ENCODE measurements around the gene MANBA.

DNA sequence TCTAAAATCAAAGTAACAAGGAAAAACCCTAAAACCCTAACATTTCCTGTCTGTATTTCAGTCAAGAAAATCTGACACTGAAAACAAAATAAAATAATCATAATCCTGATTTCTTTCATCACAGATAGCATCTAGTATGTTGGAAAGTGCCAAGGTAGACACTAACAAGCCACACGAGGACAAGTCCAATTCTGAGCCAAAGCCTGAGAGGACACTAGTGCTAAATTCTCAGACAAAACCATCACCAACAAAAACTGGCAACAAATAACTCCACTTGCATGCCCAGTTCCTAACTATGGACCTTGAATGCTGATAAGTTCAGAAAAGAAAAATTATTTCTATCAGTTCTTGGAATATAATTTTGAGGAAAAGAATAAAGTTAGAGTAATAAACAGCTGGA, 113.7 kb downstream of the MANBA start:
- TF ChIP-seq, protein P1, sequence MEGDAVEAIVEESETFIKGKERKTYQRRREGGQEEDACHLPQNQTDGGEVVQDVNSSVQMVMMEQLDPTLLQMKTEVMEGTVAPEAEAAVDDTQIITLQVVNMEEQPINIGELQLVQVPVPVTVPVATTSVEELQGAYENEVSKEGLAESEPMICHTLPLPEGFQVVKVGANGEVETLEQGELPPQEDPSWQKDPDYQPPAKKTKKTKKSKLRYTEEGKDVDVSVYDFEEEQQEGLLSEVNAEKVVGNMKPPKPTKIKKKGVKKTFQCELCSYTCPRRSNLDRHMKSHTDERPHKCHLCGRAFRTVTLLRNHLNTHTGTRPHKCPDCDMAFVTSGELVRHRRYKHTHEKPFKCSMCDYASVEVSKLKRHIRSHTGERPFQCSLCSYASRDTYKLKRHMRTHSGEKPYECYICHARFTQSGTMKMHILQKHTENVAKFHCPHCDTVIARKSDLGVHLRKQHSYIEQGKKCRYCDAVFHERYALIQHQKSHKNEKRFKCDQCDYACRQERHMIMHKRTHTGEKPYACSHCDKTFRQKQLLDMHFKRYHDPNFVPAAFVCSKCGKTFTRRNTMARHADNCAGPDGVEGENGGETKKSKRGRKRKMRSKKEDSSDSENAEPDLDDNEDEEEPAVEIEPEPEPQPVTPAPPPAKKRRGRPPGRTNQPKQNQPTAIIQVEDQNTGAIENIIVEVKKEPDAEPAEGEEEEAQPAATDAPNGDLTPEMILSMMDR (conservative IDR thresholded peaks at IDR 0.05): no peak
- TF ChIP-seq ZFX (IDR thresholded peaks at IDR 0.05): no peak
